Measurements from ENCODE around the gene CCNY. TPM values are rescaled to one million over a fixed set of nuclear protein-coding genes. Genes with fewer than 3 reads are reported as not detected.

CCNY gene
- total and polyA plus RNA-seq, 2 of the 13 experiments (the other 11 are each of a cell fraction or from before 2014, with no cell fraction given) = 48.2 to 54.7 TPM

DNA sequence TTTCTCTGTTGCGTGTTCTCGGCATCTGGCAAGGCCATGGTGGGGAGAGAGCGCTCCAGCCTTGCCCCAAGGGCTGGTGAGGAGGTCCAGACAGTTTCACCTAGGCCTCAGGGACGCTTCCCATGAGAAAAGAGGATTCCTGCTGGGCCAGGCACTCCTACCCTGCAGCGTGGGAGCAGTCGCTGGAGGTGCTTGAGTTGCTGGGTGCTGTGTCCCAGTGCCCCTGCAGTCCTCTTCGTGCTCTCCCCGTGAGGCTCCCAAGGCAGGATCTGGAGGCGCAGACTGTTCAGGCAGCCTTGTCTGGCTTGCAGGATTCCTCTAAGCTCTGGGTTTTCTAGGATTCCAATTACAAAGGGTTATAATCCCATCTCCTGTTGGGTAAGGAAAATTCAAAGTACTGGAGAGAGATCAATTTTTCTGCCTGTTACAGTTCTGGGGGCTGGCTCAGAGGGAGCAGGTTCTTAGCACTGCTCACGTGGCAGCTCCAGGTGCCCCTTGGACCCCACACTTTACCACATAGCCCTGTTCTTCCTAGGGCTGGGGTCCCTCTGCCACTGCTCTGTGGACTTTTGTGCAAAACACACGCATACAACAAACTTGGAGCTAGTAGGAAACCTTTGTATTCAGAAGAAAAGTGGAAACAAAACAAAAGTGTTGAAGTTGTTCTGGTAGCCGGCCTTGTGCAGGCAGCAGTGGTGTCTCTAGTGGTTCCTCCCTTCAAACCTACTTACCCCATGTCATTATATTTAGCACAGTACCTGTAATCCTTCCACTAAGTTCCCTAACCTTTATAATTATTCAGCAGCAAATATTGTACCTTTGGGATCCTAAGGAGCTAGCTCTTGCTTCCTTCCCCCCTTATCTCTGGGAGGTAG lies 60.5 kb downstream of the CCNY start (continued):
- TF ChIP-seq ZNF3 (CRISPR knock-in tag; IDR thresholded peaks at IDR 0.05) (no peak), ZNF879 (CRISPR knock-in tag; IDR thresholded peaks at IDR 0.05) (no peak), ZNF337 (CRISPR knock-in tag; IDR thresholded peaks at IDR 0.05; ENCODE audit: borderline replicate concordance, low read depth) (no peak), ZNF496 (CRISPR knock-in tag; IDR thresholded peaks at IDR 0.05; ENCODE audit: insufficient replicate concordance) (no peak), HES4 (CRISPR knock-in tag; IDR thresholded peaks at IDR 0.05; ENCODE audit: borderline replicate concordance) (no peak), ZNF256 (CRISPR knock-in tag; conservative IDR thresholded peaks at IDR 0.05) (no peak), ZNF160 (CRISPR knock-in tag; IDR thresholded peaks at IDR 0.05) (no peak), EEA1 (CRISPR knock-in tag; IDR thresholded peaks at IDR 0.05; ENCODE audit: borderline replicate concordance) (0 out of 2 replicates have a peak, but pooled peaks have one; percentile 63), ZNF460 (CRISPR knock-in tag; IDR thresholded peaks at IDR 0.05; ENCODE audit: borderline replicate concordance) (no peak), SIN3A (IDR thresholded peaks at IDR 0.05; ENCODE audit: borderline replicate concordance, low read depth, low read length) (no peak), EED (CRISPR knock-in tag; IDR thresholded peaks at IDR 0.05) (no peak), BORCS8-MEF2B (CRISPR knock-in tag; IDR thresholded peaks at IDR 0.05) (peak; percentile 54; the same call in 1 of the 2 replicates), ZNF672 (CRISPR knock-in tag; IDR thresholded peaks at IDR 0.05) (no peak), SALL1 (CRISPR knock-in tag; IDR thresholded peaks at IDR 0.05) (peak; percentile 80), ZMAT3 (CRISPR knock-in tag; conservative IDR thresholded peaks at IDR 0.05) (no peak), NFE2 (CRISPR knock-in tag; IDR thresholded peaks at IDR 0.05) (no peak), CENPT (CRISPR knock-in tag; IDR thresholded peaks at IDR 0.05; ENCODE audit: low read depth) (no peak)
- TF ChIP-seq, protein P1, sequence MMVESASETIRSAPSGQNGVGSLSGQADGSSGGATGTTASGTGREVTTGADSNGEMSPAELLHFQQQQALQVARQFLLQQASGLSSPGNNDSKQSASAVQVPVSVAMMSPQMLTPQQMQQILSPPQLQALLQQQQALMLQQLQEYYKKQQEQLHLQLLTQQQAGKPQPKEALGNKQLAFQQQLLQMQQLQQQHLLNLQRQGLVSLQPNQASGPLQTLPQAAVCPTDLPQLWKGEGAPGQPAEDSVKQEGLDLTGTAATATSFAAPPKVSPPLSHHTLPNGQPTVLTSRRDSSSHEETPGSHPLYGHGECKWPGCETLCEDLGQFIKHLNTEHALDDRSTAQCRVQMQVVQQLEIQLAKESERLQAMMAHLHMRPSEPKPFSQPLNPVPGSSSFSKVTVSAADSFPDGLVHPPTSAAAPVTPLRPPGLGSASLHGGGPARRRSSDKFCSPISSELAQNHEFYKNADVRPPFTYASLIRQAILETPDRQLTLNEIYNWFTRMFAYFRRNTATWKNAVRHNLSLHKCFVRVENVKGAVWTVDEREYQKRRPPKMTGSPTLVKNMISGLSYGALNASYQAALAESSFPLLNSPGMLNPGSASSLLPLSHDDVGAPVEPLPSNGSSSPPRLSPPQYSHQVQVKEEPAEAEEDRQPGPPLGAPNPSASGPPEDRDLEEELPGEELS (CRISPR knock-in tag; IDR thresholded peaks at IDR 0.05) = no peak
- TF ChIP-seq, protein P2, sequence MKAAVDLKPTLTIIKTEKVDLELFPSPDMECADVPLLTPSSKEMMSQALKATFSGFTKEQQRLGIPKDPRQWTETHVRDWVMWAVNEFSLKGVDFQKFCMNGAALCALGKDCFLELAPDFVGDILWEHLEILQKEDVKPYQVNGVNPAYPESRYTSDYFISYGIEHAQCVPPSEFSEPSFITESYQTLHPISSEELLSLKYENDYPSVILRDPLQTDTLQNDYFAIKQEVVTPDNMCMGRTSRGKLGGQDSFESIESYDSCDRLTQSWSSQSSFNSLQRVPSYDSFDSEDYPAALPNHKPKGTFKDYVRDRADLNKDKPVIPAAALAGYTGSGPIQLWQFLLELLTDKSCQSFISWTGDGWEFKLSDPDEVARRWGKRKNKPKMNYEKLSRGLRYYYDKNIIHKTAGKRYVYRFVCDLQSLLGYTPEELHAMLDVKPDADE (CRISPR knock-in tag; IDR thresholded peaks at IDR 0.05) = no peak
- TF ChIP-seq, protein P3, sequence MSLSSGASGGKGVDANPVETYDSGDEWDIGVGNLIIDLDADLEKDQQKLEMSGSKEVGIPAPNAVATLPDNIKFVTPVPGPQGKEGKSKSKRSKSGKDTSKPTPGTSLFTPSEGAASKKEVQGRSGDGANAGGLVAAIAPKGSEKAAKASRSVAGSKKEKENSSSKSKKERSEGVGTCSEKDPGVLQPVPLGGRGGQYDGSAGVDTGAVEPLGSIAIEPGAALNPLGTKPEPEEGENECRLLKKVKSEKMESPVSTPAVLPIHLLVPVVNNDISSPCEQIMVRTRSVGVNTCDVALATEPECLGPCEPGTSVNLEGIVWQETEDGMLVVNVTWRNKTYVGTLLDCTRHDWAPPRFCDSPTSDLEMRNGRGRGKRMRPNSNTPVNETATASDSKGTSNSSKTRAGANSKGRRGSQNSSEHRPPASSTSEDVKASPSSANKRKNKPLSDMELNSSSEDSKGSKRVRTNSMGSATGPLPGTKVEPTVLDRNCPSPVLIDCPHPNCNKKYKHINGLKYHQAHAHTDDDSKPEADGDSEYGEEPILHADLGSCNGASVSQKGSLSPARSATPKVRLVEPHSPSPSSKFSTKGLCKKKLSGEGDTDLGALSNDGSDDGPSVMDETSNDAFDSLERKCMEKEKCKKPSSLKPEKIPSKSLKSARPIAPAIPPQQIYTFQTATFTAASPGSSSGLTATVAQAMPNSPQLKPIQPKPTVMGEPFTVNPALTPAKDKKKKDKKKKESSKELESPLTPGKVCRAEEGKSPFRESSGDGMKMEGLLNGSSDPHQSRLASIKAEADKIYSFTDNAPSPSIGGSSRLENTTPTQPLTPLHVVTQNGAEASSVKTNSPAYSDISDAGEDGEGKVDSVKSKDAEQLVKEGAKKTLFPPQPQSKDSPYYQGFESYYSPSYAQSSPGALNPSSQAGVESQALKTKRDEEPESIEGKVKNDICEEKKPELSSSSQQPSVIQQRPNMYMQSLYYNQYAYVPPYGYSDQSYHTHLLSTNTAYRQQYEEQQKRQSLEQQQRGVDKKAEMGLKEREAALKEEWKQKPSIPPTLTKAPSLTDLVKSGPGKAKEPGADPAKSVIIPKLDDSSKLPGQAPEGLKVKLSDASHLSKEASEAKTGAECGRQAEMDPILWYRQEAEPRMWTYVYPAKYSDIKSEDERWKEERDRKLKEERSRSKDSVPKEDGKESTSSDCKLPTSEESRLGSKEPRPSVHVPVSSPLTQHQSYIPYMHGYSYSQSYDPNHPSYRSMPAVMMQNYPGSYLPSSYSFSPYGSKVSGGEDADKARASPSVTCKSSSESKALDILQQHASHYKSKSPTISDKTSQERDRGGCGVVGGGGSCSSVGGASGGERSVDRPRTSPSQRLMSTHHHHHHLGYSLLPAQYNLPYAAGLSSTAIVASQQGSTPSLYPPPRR (CRISPR knock-in tag; IDR thresholded peaks at IDR 0.05; ENCODE audit: borderline replicate concordance) = no peak
- TF ChIP-seq, protein P4, sequence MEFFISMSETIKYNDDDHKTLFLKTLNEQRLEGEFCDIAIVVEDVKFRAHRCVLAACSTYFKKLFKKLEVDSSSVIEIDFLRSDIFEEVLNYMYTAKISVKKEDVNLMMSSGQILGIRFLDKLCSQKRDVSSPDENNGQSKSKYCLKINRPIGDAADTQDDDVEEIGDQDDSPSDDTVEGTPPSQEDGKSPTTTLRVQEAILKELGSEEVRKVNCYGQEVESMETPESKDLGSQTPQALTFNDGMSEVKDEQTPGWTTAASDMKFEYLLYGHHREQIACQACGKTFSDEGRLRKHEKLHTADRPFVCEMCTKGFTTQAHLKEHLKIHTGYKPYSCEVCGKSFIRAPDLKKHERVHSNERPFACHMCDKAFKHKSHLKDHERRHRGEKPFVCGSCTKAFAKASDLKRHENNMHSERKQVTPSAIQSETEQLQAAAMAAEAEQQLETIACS (CRISPR knock-in tag; IDR thresholded peaks at IDR 0.05) = no peak

Data from HepG2 (cell line).